H1 (cell line): ENCODE data around the gene PIGX. TPM values are rescaled to one million over a fixed set of nuclear protein-coding genes. Genes with fewer than 3 reads are reported as not detected.

ENCODE experiments used
- CTCF ChIA-PET: fragments of 300-600 bp; sonication (Branson Sonifier 250); formaldehyde crosslinking; loops from one replicate; lab custom pipeline; 2021; ENCODE audit not compliant: partially characterized antibody; lab: Charles Lee
- POLR2A ChIA-PET: fragments of 300-600 bp; sonication (Branson Sonifier 250); formaldehyde crosslinking; loops from one replicate; lab custom pipeline; 2021; ENCODE audit warnings: inconsistent platforms; ENCODE audit not compliant: partially characterized antibody; lab: Charles Lee
- DNase-seq, 2 experiments: peaks; one replicate each; pipeline versions ENCODE4 v3.0.0 to v3.0.0-alpha.2; 2010 to 2022; ENCODE audit warnings: low spot score in 2 of 2, low read depth in 1 of 2, mixed read lengths in 1 of 2
- FAIRE-seq: peaks from 2 replicates; lab custom pipeline; 2011; peaks lifted over from hg19 to GRCh38; lab: Jason Lieb, UNC
- H2AFZ ChIP-seq: 2 replicates; pipeline ENCODE4 v1.8.1; 2012; ENCODE audit warnings: low read length, inconsistent platforms
- H2AK5ac ChIP-seq: 2 replicates; pipeline ENCODE4 v1.6.1; 2013; ENCODE audit warnings: low read depth, low read length
- H2BK120ac ChIP-seq: replicated peaks from 2 replicates; pipeline ENCODE3; 2013; ENCODE audit warnings: low read depth, low read length, inconsistent platforms
- H2BK12ac ChIP-seq: 2 replicates; pipeline ENCODE4 v1.6.1; 2013; ENCODE audit warnings: low read depth, low read length
- H2BK15ac ChIP-seq: 2 replicates; pipeline ENCODE4 v1.6.1; 2013; ENCODE audit warnings: low read length
- H2BK20ac ChIP-seq: 2 replicates; pipeline ENCODE4 v1.6.1; 2013; ENCODE audit warnings: low read length
- H2BK5ac ChIP-seq: 2 replicates; pipeline ENCODE4 v1.6.1; 2013; ENCODE audit warnings: low read depth, low read length
- H3K14ac ChIP-seq: 2 replicates; pipeline ENCODE4 v1.6.1; 2013; ENCODE audit warnings: inconsistent platforms; ENCODE audit not compliant: insufficient read length
- H3K18ac ChIP-seq: 2 replicates; pipeline ENCODE4 v1.6.1; 2013; ENCODE audit warnings: low read length; ENCODE audit errors: extremely low read depth
- H3K23ac ChIP-seq: 2 replicates; pipeline ENCODE4 v1.6.1; 2013; ENCODE audit warnings: inconsistent platforms; ENCODE audit not compliant: insufficient read length
- H3K23me2 ChIP-seq: 2 replicates; pipeline ENCODE4 v1.6.1; 2013; ENCODE audit warnings: low read depth, low read length
- H3K27ac ChIP-seq: 2 replicates; pipeline ENCODE4 v1.6.1; 2011; ENCODE audit warnings: low read depth, low read length, inconsistent platforms
- H3K27me3 ChIP-seq, 4 experiments: replicated peaks in 1 of 4; 1 replicate in 1 of 4; 2 replicates in 3 of 4; pipeline versions ENCODE4 v1.6.1 to v1.8.1; 2011 to 2013; ENCODE audit warnings: low read length in 3 of 4, mild to moderate bottlenecking in 3 of 4, inconsistent platforms in 2 of 4, mixed read lengths in 2 of 4, moderate library complexity in 1 of 4; ENCODE audit not compliant: control insufficient read depth in 3 of 4, insufficient read depth in 3 of 4; ENCODE audit errors: extremely low read depth in 1 of 4
- H3K36me3 ChIP-seq, 4 experiments: 2 replicates each; pipeline versions ENCODE4 v1.6.1 to v1.8.1; 2011 to 2013; ENCODE audit warnings: mild to moderate bottlenecking in 4 of 4, low read length in 3 of 4, moderate library complexity in 2 of 4, control low read depth in 1 of 4, inconsistent platforms in 1 of 4; ENCODE audit not compliant: insufficient read depth in 4 of 4, control insufficient read depth in 2 of 4
- H3K4ac ChIP-seq: replicated peaks from 2 replicates; pipeline ENCODE3; 2013; ENCODE audit warnings: low read length, low read depth, mixed read lengths, inconsistent platforms; ENCODE audit not compliant: insufficient read length
- H3K4me1 ChIP-seq, 4 experiments: replicated peaks in 1 of 4; 1 replicate in 1 of 4; 2 replicates in 3 of 4; pipeline versions ENCODE4 v1.6.1 to v1.8.1; 2011 to 2013; ENCODE audit warnings: low read length in 3 of 4, inconsistent platforms in 2 of 4, mixed read lengths in 1 of 4; ENCODE audit not compliant: insufficient read depth in 4 of 4, control insufficient read depth in 3 of 4
- H3K4me2 ChIP-seq, 2 experiments: 2 replicates each; pipeline versions ENCODE4 v1.6.1 to v1.8.1; 2011 to 2013; ENCODE audit warnings: low read depth in 2 of 2, low read length in 2 of 2, control low read depth in 1 of 2, inconsistent platforms in 1 of 2, mild to moderate bottlenecking in 1 of 2; ENCODE audit not compliant: insufficient read depth in 1 of 2
- H3K4me3 ChIP-seq, 4 experiments: fragments of 200-600, 300-600 bp in 1 of 4; sonication (generic), shearing (Covaris generic), sonication (Bioruptor Twin) in 1 of 4; 2 replicates each; pipeline versions ENCODE4 v1.5.1 to v1.8.1; 2011 to 2016; ENCODE audit warnings: low read length in 4 of 4, low read depth in 3 of 4, control low read depth in 2 of 4, inconsistent platforms in 2 of 4, mild to moderate bottlenecking in 2 of 4, mixed read lengths in 1 of 4, moderate library complexity in 1 of 4; ENCODE audit not compliant: insufficient read depth in 2 of 4; ENCODE audit errors: extremely low read depth in 1 of 4
- H3K56ac ChIP-seq: replicated peaks from 2 replicates; pipeline ENCODE3; 2013; ENCODE audit warnings: low read depth, mild to moderate bottlenecking, mixed read lengths, low read length, inconsistent platforms; ENCODE audit not compliant: insufficient read length
- H3K79me1 ChIP-seq: 2 replicates; pipeline ENCODE4 v1.6.1; 2013; ENCODE audit warnings: low read depth, low read length, control low read depth
- H3K79me2 ChIP-seq, 2 experiments: 2 replicates each; pipeline versions ENCODE4 v1.6.1 to v1.8.1; 2012 to 2013; ENCODE audit warnings: low read length in 2 of 2, mild to moderate bottlenecking in 2 of 2, inconsistent platforms in 1 of 2; ENCODE audit not compliant: insufficient read depth in 2 of 2, control insufficient read depth in 1 of 2
- H3K9ac ChIP-seq, 4 experiments: replicated peaks in 1 of 4; 1 replicate in 1 of 4; 2 replicates in 3 of 4; pipeline versions ENCODE4 v1.6.1 to v1.8.1; 2011 to 2013; ENCODE audit warnings: low read depth in 3 of 4, low read length in 3 of 4, control low read depth in 2 of 4, mild to moderate bottlenecking in 2 of 4, moderate library complexity in 2 of 4, inconsistent platforms in 1 of 4; ENCODE audit errors: extremely low read depth in 1 of 4
- H3K9me3 ChIP-seq, 2 experiments: 2 replicates each; pipeline versions ENCODE4 v1.6.1 to v1.8.1; 2012 to 2013; ENCODE audit warnings: mild to moderate bottlenecking in 2 of 2, moderate library complexity in 2 of 2, control low read depth in 1 of 2, inconsistent platforms in 1 of 2, low read depth in 1 of 2, low read length in 1 of 2, mixed read lengths in 1 of 2; ENCODE audit not compliant: insufficient read depth in 2 of 2
- H4K20me1 ChIP-seq, 2 experiments: replicated peaks in 1 of 2; 2 replicates each; pipeline versions ENCODE3 to v1.8.1; 2011 to 2013; ENCODE audit warnings: inconsistent platforms in 2 of 2, low read length in 2 of 2, mild to moderate bottlenecking in 1 of 2; ENCODE audit not compliant: insufficient read depth in 2 of 2, control insufficient read depth in 1 of 2
- H4K5ac ChIP-seq: 2 replicates; pipeline ENCODE4 v1.6.1; 2013; ENCODE audit warnings: low read length, low read depth, mixed read lengths, inconsistent platforms; ENCODE audit not compliant: insufficient read length
- H4K8ac ChIP-seq: 2 replicates; pipeline ENCODE4 v1.8.0; 2013; ENCODE audit warnings: mild to moderate bottlenecking, moderate library complexity, low read length, inconsistent platforms; ENCODE audit not compliant: insufficient read depth; ENCODE audit errors: extremely low read depth
- H4K91ac ChIP-seq: replicated peaks from 2 replicates; pipeline ENCODE3; 2013; ENCODE audit warnings: low read length, mixed read lengths, inconsistent platforms; ENCODE audit not compliant: insufficient read length
- CBX5 ChIP-seq: fragments of 300-800, 300-1000 bp; sonication (generic); IDR thresholded peaks from 2 replicates; pipeline ENCODE4 v1.7.1; 2016; ENCODE audit warnings: antibody characterized with exemption, low read length, low read depth
- CREB1 ChIP-seq: IDR thresholded peaks from 2 replicates; pipeline ENCODE4 v1.6.1; 2012; ENCODE audit warnings: inconsistent platforms
- EZH2 ChIP-seq: fragments of 200-600 bp; sonication (generic); IDR thresholded peaks from 2 replicates; pipeline ENCODE4 v1.7.1; 2012; ENCODE audit warnings: low read depth, mild to moderate bottlenecking, moderate library complexity, low read length, inconsistent platforms; ENCODE audit not compliant: severe bottlenecking
- HDAC6 ChIP-seq: IDR thresholded peaks from one replicate; pipeline ENCODE4 v1.7.1; 2012; ENCODE audit warnings: low read depth, mild to moderate bottlenecking, inconsistent platforms, low read length, moderate library complexity
- KDM5A ChIP-seq: fragments of 200-600 bp; IDR thresholded peaks from 2 replicates; pipeline ENCODE4 v1.7.1; 2012; ENCODE audit warnings: mild to moderate bottlenecking, low read length, inconsistent platforms, mixed read lengths
- PHF8 ChIP-seq: fragments of 200-600 bp; sonication (generic); conservative IDR thresholded peaks from 2 replicates; pipeline ENCODE4 v1.7.1; 2012; ENCODE audit warnings: low read depth, mild to moderate bottlenecking, inconsistent platforms, low read length, moderate library complexity
- POLR2AphosphoS5 ChIP-seq: IDR thresholded peaks from 2 replicates; pipeline ENCODE4 v1.6.1; 2011; ENCODE audit warnings: low read depth, low read length
- SIRT6 ChIP-seq: IDR thresholded peaks from one replicate; pipeline ENCODE4 v1.7.1; 2012; ENCODE audit warnings: low read length, inconsistent platforms
- SUZ12 ChIP-seq: fragments of 200-600 bp; sonication (generic); IDR thresholded peaks from 2 replicates; pipeline ENCODE4 v1.6.1; 2012; ENCODE audit warnings: mild to moderate bottlenecking, inconsistent platforms, low read length, moderate library complexity, mixed read lengths
- WGBS, 2 experiments: shearing (Covaris generic) in 1 of 2; methylation state at CpG; one replicate each; pipeline versions ENCODE4 v1.1.6 to v1.1.7; 2013 to 2015; ENCODE audit warnings: low lambda C conversion rate in 2 of 2, mixed read lengths in 2 of 2, inconsistent platforms in 1 of 2, low coverage in 1 of 2, missing lambda C conversion rate in 1 of 2; ENCODE audit not compliant: insufficient replicate concordance in 2 of 2, insufficient coverage in 1 of 2, insufficient read length in 1 of 2; ENCODE audit errors: extremely low coverage in 1 of 2, missing lambda C conversion rate in 1 of 2; 5-methylcytosine and 5-hydroxymethylcytosine counted together
- polyA plus RNA-seq, 7 experiments: library from polyadenylated mRNA; depleted of rRNA in 3 of 7; stranded (reverse) in 5 of 7; unstranded in 2 of 7; fragments of >200 nt in 5 of 7; fragments of 200-250 nt in 2 of 7; gene quantifications; 1 replicate in 5 of 7; 2 replicates in 1 of 7; 4 replicates in 1 of 7; pipeline versions ENCODE4 v1.2.1 to v1.2.3, GENCODE V29; 2011 to 2013; ENCODE audit warnings: missing spikeins in 2 of 7, mixed read lengths in 2 of 7
- total RNA-seq: library from RNA; stranded (reverse); fragmentation: NEBNext Ultra II Directional; extraction: Animal tissue kit (Norgen Biotek cat#: 25700); gene quantifications from 2 replicates; pipeline ENCODE4 v1.2.1, GENCODE V29; 2021

The PIGX gene
- total and polyA plus RNA-seq, 2 of the 8 experiments (the other 6 are each of a cell fraction or from before 2014, with no cell fraction given), result 7.0 to 14.9 TPM

DNA sequence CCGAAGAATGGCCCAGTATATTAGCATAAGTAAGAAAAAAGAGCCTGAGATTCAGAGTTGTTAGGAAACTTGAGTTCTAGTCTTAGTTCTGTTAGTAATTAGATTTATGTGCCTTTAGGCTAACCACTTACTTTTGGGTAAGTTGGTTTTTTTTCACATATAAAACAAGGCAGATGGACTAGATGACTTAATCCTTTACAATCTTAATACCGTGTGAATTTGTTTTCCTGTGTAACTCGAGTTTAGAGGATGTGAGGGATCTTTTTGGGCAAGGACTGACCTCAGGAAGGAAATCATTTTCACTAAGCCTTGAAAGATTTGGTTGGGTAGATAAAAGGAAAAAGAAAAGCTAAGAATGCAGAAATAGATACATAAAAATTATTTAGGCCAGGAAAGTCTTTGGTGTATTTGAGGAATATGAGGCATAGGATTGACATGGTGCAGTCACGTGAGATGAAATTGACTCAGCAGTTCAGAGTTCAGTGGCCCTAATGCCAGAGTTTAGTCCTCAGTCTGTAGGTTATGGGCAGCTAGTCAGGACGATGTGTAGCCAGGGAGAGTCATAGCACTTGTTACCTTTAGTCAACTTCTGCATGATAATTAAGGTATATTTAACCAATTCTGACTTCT lies 62.1 kb downstream of the PIGX start:
- H2AFZ ChIP-seq, result no peak overlapping the region
- no peak overlapping the region for H4K91ac ChIP-seq
- CTCF ChIA-PET, result no interaction called here
- H2BK15ac ChIP-seq, result no peak overlapping the region
- WGBS, 2 experiments, result 88% methylated on average over 5 of the region's 5 CpGs; no CpG with 5 or more reads in 1 of the 2 experiments
- H2AK5ac ChIP-seq, result no peak overlapping the region
- H3K4me3 ChIP-seq, result no peak overlapping the region
- POLR2A ChIA-PET, result no interaction called here
- peaks cover 0 to 7% (median 0%) of the 10 kb centered on the region in 4 experiments; a peak in 2 of 7 replicates for H3K4me1 ChIP-seq
- H4K8ac ChIP-seq, result no peak overlapping the region
- no peaks in the 10 kb centered on the region for H3K27me3 ChIP-seq
- H3K27ac ChIP-seq, result no peak overlapping the region
- no peak overlapping the region for H3K4me2 ChIP-seq
- FAIRE-seq (no peak), DNase-seq (no peak)
- no peak overlapping the region for H3K23ac ChIP-seq
- no peak overlapping the region for H3K9ac ChIP-seq
- no peak overlapping the region for H2BK5ac ChIP-seq
- no peak overlapping the region for H4K5ac ChIP-seq
- no peak overlapping the region for H2BK20ac ChIP-seq
- H2BK120ac ChIP-seq, result no peak overlapping the region
- no peak overlapping the region for H3K14ac ChIP-seq
- TF ChIP-seq CBX5 (no peak), HDAC6 (no peak), SIRT6 (no peak), EZH2 (no peak), POLR2AphosphoS5 (no peak), CREB1 (no peak), PHF8 (no peak), KDM5A (no peak), SUZ12 (no peak)
- peaks cover 2 to 3% of the 10 kb centered on the region in 2 experiments; a peak in 1 of 4 replicates for H3K9me3 ChIP-seq
- peaks cover 10 to 13% of the 10 kb centered on the region in 2 experiments for H4K20me1 ChIP-seq
- H3K36me3 ChIP-seq, result peaks cover 0 to 2% (median under 1%) of the 10 kb centered on the region in 4 experiments; a peak in 2 of 8 replicates
- no peak overlapping the region for H3K18ac ChIP-seq
- no peak overlapping the region for H3K4ac ChIP-seq
- H3K79me1 ChIP-seq, result peaks cover 2% of the 10 kb centered on the region; the same call in 1 of the 2 replicates
- H2BK12ac ChIP-seq, result no peak overlapping the region
- no peaks in the 10 kb centered on the region for H3K23me2 ChIP-seq
- H3K56ac ChIP-seq, result no peak overlapping the region
- peaks cover 30 to 97% of the 10 kb centered on the region in 2 experiments for H3K79me2 ChIP-seq
